GM11168 (cell line): ENCODE measurements around the gene NT5E.
"Not testable (repeated sequence)": the region's sequence is repeated elsewhere in the genome, so short reads cannot be mapped to it uniquely, and the experiment has no call there.

ENCODE experiments used
- in situ Hi-C: fragments of 300-500 bp; cut with MboI; formaldehyde crosslinking; loops from one replicate; pipeline ENCODE4 v1.12.0; 2022; ENCODE audit warnings: low sequenced_read_pairs; ENCODE audit not compliant: unreplicated experiment

NT5E gene

DNA sequence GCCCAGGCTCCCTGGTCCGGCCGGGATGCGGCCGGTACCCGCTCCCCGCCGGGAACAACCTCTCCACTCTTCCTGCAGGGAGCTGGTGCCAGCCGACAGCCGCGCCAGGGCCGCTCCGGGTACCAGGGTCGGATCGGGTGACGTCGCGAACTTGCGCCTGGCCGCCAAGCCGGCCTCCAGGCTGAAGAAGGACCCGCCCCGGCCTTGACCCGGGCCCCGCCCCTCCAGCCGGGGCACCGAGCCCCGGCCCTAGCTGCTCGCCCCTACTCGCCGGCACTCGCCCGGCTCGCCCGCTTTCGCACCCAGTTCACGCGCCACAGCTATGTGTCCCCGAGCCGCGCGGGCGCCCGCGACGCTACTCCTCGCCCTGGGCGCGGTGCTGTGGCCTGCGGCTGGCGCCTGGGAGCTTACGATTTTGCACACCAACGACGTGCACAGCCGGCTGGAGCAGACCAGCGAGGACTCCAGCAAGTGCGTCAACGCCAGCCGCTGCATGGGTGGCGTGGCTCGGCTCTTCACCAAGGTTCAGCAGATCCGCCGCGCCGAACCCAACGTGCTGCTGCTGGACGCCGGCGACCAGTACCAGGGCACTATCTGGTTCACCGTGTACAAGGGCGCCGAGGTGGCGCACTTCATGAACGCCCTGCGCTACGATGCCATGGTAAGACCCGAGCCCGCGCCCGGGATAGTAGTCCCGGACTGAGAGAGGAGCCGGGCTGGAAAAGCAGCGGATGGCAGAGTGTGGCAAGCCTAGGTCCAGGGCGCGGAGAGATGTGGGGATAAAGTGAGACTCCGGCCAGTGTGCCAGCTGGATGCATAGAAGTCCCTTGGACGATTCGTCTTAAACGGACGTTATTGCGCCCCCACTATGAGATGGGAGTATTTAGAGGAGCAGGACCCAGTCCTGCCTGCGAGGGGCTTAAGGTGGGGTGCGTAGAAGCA lies at the start of gene NT5E:
TSS of gene NT5E (plus strand) at position 266 of the 942 bp plus-strand sequence. CDS start at position 323, 57 bp downstream.
- in situ Hi-C loops: no loop called here

DNA sequence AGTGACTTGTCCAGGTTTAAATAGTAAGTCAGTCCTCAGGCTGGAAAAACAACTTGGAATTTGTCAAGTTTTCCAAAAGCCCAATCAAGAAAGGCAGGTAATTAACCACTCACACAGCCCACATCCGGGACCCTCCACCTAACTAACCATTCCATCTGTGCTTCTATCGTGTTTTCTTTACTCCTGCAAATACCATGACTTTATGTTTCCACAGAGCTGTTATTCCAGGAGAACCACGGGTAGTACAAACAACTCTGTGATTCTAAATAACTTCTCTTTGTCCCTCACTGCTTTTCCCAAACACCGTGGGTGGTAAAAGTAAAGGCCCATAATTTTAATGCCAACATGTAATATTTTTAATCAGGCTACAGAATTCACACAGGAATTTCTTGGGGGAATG lies 49.6 kb upstream of the NT5E start:
- in situ Hi-C loops: no loop called here

DNA sequence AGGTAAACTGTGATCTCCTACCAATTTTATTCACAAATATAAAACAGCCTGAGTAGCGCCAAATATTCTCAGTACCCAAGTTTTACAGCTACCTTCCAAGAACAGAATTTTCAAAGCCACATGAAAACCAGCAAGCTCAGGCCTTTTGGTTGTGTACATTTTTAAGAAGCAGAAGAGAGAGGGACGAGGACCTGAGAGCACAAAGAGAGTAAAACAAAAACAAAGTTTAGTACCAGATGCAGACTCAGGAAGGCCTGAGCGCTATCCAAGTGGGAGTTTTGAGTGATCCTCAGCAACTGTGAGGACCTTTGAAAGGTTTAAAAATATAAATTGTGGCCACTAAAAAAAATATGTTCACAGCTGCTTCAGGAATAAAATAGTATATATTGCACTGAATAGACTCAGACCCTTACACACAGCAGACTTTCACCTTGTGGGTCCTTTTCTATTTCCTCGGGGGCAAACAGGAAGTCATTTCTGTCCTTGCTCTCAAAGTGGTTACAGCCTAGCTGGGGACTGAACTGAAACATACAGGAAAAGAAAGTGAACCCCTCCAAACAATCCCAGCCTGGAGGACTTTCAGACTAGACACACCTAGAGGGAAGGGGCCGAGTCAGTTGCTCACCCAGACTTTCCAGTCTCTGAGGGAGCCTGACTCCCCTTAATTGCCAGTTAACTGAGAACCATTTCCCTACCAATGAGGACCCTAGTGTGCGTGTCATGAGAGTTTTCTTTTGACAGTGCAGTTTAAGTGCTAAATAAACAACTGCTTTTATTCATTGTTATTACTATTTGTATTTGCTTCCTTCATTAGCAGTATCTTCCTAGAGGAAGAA lies 48.5 kb upstream of the NT5E start:
- in situ Hi-C loops: no loop called here

DNA sequence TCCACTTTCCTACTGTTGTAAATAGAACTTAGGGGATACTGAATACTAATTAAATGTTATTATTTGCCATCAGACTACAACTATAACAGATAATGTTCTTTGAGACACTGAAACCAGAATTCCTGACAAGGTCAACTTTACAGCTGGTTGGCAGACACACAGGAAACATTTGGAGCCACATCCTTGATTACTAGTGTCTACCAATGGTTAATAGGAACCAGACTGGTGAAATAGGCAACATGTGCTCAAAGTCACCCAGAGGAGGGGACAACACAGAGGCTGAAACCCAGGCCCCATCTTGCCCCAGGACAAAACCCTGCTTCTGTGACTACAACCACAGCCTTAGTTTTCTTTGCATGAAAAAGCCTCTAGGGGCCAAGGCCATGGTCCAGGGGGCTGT lies 47.8 kb upstream of the NT5E start:
- in situ Hi-C loops: no loop called here

DNA sequence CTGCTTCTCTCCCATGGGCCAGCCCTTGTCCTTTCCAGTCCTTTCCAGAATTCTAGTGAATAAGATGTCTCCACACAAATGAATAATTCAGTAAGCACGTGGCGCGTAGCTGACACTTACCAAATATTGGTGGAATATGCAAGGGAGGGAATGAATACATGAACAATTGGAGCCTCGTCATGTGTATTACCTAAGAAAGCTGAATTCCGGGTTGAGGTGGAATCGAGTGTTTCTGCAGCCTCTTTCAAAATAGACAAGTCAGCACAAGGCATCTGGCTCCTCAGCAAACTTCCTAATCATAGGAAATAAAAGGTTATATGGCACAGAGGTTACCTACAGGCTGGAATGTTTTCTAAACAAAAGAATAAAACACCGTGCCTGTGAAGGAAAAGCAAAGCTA lies 47.0 kb upstream of the NT5E start:
- in situ Hi-C loops: no loop called here

DNA sequence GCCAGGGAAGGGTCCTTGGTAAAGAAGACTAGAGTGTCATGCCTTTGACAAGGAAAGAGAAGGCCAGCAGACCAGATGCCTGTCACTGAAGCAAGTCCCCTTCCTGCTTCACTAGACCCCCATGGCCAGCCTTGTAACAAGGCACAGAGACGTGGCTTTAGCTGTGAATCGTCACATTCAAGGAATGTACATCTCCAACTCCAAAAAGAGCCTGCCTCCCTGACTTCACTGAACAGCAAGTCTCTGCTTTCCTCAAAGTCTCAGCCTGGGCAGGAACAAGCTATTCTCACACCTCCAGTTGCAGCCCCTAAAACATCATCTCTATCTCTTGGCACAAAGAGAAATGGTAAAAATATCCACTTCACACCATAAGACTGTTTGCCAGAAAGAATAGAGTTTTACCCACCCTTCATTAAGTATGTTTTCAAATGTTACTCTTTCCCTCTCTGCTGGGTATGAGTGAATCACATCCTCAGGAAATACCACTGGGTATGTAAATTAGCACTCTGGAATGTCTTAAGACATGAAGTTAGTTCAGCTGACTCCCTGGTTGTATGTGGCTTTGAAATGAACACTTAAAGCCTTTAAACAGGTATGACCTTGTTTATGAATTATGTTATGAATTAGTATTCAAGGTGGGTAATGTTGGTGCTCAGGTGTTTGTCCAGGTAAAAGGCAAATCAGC lies 46.4 kb upstream of the NT5E start:
- in situ Hi-C loops: no loop called here

DNA sequence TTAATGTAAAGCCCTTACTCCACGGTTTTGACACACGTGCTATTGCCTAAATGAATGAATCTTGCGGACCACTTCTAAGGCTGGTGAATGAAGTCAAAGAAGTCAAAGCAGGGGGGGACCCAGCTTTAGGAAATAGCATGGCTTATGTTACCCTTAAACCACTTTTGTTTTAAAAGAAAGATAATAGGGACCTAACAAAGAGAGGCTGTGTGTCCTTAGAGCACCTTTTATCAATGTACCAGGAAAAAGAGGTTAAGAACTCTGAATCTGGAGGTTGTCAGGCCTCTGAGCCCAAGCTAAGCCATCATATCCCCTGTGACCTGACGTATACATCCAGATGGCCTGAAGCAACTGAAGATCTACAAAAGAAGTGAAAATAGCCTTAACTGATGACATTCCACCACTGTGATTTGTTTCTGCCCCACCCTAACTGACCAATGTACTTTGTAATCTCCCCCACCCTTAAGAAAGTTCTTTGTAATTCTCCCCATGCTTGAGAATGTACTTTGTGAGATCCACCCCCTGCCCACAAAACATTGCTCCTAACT lies 45.8 kb upstream of the NT5E start:
- in situ Hi-C loops: not testable (repeated sequence)

DNA sequence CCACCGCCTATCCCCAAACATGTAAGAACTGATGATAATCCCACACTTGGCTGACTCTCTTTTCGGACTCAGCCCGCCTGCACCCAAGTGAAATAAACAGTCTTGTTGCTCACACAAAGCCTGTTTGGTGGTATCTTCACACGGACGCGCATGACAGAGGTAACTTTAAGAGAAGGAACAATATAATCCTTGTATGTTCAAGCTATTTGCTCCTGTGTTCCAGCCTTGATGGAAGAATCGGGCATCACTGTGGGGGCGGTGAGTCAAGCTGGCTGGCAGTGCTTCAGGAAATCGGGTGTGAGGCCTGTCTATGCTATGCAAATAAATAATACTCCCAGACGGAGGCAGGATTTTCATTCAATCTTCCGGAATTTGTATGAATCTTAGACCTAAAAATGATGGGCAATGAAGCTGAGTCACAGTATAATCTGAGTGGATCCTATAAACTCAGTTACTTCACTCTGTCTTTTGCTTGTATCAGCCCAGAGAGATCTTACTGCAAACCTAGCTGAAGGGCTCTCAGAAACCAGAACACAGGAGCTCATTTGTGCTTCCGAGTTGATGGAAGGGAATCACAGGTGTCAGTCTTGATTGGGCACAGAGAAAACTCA lies 45.2 kb upstream of the NT5E start:
- in situ Hi-C loops: no loop called here

DNA sequence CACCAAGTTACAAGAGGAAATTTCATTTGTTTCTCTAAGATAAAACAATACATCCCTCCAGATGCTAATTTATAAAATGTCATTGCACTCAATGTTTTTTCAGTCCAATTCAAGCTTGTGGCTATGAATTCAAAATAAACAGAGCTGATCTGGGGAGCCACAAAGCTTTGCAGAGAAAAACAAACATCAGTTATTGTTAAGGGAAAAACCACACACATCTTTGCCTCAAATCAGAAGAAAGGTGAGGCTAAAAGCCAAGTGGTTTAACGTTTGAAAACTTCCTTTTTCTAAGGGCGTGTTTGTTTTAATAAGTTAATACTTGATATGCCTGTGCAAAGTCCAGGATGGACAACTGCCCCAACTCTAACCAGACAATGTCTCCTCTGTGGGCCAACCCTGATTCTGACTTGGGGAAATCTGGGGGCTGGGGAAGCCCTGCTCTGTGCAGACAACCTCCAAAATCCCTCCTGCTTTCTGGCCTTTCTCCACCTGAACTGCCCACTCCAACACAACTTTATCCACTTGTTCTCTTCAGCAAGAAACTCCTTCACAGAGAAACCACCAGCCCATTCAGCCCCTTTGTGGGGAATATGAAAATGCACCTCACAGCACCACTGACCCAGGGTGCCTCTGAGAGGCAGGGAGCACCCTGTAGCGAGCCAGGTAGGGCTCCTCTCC lies 44.6 kb upstream of the NT5E start:
- in situ Hi-C loops: no loop called here

DNA sequence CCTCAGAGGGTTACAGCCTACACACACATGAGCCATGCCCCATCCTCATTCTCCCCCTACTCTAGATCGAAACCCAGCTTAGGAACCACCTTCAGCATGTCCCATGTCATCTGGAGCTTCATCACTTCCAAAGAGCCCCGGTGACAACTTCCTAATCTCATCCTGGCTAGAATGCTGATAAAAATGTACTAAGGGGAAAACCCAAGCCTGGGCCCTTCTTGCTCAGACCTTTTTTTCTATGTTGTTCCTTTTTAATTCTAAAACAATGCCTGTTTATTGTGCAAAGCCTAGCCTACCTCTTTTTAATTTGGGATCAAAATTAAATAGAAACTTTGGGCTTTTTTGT lies 44.1 kb upstream of the NT5E start:
- in situ Hi-C loops: no loop called here

DNA sequence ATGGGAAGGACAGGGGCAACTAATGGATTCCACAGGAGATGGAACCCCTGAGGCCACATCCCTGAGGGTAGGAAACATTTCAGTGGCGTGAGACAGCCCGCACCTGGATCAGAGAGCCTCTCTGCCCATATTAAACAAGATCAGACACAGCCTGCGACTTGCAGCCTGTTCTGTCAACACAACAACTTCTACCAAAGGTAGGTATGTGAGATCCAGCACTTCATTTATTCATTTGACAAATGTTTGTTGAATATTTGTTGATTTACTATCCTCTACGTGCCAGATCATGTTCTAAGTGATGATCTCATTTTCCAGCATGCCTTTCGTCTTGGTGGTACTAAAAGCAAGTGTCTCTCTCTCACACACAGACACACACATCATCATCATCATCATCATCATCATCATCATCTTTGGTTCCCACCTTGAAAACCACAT lies 43.2 kb upstream of the NT5E start:
- in situ Hi-C loops: no loop called here

DNA sequence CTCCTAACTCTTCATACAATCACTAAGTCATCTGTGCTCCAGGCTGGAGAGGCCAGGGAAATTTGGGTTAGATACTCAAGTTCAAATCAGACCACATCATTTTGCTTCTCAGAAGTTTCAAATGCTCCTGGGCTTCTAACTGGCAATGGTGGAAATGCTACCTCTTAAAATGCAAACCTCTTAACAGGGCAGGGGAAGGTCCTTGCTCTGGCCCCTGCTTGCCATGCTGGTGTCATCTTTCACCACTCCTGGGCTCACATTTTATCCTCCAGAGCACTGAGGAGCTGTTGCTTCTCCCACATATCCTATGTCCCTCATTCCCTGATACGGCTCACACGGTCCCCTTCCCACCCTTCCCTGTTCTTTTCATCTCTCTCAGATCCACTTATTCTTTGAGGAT lies 41.8 kb upstream of the NT5E start:
- in situ Hi-C loops: no loop called here

DNA sequence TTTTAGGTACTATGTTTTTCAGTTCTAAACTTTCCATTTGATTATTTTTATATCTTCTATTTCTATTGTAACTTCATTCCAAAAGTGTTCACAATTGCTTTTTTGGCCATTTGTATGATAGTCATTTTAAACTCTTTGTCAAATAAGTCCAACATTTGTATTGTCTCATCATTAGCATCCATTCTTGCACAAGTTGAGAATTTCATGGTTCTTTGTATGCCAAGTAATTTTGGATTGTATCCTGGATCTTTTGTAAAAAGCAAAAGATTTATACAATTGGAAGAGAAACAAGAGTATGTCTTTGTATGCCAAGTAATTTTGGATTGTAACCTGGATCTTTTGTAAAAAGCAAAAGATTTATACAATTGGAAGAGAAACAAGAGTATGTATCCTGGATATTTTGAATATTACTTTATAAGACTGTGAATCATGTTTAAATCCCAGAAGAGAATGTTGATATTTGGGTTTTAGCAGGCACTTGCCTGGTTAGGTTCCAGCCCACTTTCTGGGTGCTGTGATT lies 36.9 kb upstream of the NT5E start:
- in situ Hi-C loops: no loop called here

DNA sequence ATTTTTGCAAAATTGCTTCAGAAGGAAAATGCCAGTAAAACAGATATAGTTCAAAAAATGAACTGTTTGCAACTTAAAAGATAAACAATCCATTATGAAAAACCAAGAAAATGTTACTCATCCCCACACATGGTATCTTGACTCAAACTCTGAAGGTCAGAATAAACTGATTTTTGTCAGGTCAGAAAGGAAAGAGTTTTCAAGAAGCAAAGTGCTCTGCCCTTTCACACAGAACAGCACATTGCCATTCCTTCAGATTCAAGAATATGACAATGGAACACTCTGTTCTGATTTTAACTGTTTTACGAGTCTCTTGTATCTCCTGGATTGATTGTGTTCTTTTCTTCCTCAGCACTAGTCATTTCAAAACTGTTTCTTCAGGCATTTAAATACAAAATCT lies 33.8 kb upstream of the NT5E start:
- in situ Hi-C loops: no loop called here

DNA sequence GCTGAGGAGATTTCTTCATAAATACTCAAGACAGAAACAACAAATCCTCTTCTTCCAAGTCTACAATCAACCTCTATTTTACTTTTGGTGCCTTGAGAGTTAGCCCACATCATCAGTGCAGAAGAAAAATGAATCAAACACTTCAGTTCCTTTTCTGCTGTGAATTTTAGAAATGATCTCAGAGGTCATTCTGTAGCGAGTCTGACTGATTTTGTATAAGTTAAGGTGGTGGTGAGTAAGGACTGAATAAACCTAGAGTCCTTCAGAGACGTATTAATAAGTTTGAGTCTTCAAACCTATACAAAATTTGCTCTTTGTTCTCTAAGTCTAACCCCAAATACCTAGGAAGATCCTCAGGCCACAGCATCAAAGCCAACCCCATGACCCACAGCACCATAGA lies 33.1 kb upstream of the NT5E start:
- in situ Hi-C loops: no loop called here

DNA sequence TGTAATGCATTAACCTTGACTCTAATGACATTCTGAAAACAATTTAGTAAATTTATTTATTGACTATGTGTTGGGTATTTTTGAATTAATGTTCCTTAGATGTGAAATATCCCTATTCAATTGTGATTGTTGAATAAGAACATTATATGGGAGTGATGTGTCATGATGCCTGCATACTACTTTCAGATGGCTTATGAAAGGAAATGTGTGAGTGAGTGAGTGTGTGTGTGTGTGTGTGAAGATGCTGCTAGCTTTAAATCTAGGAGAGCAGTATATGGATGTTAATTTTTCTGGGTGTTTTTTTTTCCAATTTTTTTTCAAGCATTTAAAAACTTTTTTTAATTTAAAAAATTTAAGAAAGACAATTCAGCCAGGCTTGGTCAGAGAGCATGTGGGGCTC lies 32.5 kb upstream of the NT5E start:
- in situ Hi-C loops: no loop called here

DNA sequence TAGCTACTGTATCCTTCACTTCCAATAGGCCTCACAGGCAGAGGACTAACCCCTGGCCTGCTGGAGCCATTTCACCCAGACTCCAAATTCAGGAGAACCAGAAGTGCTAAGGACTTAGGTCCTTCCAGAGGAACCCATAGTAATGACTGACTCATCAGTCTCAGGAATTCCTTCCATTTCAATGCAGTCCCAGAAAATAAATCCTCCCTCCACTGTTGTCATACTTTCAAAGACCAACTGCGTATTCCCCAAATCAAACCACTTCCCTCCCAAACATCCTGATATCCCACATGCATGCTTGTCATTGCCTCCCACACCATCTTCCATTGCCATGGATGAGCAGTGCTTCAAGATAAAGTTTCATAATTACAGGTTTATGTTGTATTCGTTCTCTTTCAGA lies 31.8 kb upstream of the NT5E start:
- in situ Hi-C loops: no loop called here

DNA sequence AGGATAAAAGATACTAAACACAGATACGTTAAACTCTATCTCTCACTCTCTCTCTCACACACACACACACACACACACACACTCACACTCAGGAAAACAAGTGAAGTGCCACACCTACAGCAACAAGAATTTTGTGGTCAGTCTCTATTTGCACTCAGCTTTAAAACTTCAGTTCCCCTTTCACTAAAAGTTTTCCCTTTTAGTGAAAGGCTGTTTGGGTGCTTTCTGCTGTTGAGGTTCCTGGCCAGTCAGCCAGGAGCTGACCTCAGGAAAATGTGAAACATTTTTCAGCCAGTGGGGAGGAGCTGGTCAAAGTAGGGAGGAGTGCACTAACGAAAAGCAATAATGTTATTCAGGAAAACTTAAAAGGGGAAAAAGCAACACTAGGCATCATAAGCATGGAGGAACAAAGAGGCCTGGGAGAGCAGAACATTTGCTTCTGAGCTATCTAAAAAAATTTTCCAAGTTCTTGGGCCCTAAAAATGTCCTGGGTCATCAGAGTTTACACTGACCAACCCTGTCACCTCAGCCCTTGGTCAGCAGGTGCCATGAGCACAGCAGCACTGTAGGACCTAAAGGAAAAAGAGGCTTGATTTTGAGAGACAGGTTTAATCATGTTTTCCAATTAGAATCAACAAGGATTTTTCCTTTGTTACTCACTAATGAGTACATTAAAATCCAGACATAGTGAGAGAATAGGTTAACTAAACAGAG lies 30.7 kb upstream of the NT5E start:
- in situ Hi-C loops: no loop called here

DNA sequence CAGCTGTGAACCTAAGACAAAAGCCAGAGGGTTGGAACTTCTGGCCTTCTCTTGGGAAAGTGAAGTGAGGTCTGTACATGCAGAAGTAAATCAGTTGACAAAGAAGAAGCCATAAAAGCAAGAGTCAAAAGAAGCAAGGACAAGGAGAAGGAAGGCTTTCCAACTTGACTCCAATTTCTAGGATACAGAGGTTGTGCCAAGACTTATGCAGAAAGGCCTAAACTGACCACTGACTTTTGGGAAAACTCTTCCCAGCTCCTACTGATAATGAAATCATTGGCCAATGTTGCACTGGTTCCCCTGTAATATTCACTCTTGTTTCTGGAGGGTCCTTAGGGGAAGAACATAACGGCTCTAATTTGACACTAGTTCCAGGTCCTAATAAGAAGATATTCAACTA lies 29.3 kb upstream of the NT5E start:
- in situ Hi-C loops: no loop called here
